ENCODE data around the gene RPP40. TPM values are rescaled to one million over a fixed set of nuclear protein-coding genes. Genes with fewer than 3 reads are reported as not detected.

RPP40 gene
- total RNA-seq, 1 donor from 2014 or later: 23.2 TPM

DNA sequence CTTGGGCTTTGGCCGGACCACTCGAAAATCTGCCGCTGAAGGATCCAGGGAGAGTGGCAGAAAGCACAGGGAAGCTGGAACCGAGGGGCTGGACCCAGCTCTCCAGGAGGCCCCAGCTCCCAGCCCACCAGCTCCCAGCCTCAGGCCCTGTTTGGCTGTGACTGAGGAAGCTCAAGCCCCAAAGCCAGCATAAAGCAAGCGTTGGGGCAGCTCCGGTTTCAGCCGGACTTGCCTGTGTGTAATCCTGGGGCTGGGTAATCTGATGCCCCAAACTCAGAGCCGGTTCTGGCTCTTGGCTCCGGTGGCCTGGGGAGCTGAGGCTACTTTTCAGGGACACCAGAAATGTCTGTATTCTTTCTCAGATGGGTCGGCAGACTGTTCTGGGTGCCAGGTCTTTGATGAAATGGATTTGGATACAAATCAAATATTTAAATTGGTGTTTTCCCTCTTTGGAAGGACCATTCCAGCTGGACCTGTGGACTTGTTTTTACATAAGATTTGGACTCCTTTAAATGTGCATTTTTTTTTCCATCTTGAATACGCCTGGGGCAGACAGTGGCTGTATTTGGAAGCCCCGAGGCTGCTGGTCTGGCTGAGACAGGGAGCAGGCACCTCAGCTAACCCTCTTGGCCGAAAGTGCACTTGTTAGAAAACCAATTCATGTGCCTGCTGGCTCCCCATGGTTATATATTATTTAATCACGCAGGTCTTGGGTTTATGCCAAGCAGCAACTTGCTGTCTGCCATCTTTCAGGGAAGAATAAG, 29.7 kb downstream of the RPP40 start:
- peaks cover 10% of the 10 kb centered on the region for H3F3A ChIP-seq (ENCODE audit: low read depth)
- H3K4me3 Mint-ChIP-seq: no peak overlapping the region
- peaks cover 2% of the 10 kb centered on the region for H3K36me3 Mint-ChIP-seq
- peak; percentile 80 for DNase-seq (ENCODE audit: low spot score)
- peak overlapping the region; percentile 65 for H2AFZ ChIP-seq (replicated peaks)
- peaks cover 17% of the 10 kb centered on the region for H3K4me1 ChIP-seq
- no peaks in the 10 kb centered on the region for H3K9me3 ChIP-seq (ENCODE audit: low read depth)
- no peak overlapping the region for H3K9ac ChIP-seq
- no peaks in the 10 kb centered on the region for H3K27me3 ChIP-seq
- H4K20me1 ChIP-seq (ENCODE audit: low read depth): no peaks in the 10 kb centered on the region
- peaks cover 45% of the 10 kb centered on the region for H3K9me3 Mint-ChIP-seq
- H3K4me2 ChIP-seq: peak overlapping the region; percentile 68
- H3K36me3 ChIP-seq: no peaks in the 10 kb centered on the region
- H3K27ac ChIP-seq: no peak overlapping the region
- peaks cover 31% of the 10 kb centered on the region for H3K4me1 Mint-ChIP-seq
- peaks cover 20% of the 10 kb centered on the region for H3K27me3 Mint-ChIP-seq (ENCODE audit: insufficient read depth, low read depth)
- peak overlapping the region; percentile 57 for H3K27ac Mint-ChIP-seq
- no peaks in the 10 kb centered on the region for H3K79me2 ChIP-seq (ENCODE audit: low read depth)
- no peak for TF ChIP-seq EZH2phosphoT487 (IDR thresholded peaks at IDR 0.05)
- TF ChIP-seq, protein P1, sequence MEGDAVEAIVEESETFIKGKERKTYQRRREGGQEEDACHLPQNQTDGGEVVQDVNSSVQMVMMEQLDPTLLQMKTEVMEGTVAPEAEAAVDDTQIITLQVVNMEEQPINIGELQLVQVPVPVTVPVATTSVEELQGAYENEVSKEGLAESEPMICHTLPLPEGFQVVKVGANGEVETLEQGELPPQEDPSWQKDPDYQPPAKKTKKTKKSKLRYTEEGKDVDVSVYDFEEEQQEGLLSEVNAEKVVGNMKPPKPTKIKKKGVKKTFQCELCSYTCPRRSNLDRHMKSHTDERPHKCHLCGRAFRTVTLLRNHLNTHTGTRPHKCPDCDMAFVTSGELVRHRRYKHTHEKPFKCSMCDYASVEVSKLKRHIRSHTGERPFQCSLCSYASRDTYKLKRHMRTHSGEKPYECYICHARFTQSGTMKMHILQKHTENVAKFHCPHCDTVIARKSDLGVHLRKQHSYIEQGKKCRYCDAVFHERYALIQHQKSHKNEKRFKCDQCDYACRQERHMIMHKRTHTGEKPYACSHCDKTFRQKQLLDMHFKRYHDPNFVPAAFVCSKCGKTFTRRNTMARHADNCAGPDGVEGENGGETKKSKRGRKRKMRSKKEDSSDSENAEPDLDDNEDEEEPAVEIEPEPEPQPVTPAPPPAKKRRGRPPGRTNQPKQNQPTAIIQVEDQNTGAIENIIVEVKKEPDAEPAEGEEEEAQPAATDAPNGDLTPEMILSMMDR (IDR thresholded peaks at IDR 0.05): no peak
- TF ChIP-seq EZH2 (IDR thresholded peaks at IDR 0.05): no peak
- no peak overlapping the region for H3K4me3 ChIP-seq

DNA sequence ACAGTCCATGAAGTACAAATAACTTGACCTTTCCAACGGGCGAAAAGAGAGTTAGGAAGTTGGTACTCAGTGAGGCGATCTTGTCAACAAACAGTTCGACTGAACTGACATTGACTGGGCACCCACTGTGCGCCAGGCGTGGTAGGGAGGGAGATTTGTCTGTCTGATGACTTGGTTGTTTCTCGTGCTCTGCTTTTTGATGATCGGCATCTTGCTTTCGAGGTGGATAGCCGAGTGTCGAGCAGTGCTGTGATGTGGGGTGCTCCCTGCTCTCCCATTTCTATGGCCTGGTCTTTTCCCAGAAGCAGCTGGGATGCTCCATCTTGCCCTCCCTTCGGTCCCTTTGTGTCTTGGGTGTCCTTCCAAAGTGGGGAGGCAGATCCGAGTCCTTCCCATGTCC, 30.4 kb downstream of the RPP40 start:
- H3K36me3 Mint-ChIP-seq: peaks cover 2% of the 10 kb centered on the region
- H3K4me3 Mint-ChIP-seq: no peak overlapping the region
- no peak overlapping the region for H3K27ac ChIP-seq
- H3K27me3 Mint-ChIP-seq (ENCODE audit: insufficient read depth, low read depth): peaks cover 20% of the 10 kb centered on the region
- no peaks in the 10 kb centered on the region for H4K20me1 ChIP-seq (ENCODE audit: low read depth)
- no peak overlapping the region for H3K27ac Mint-ChIP-seq
- peaks cover 42% of the 10 kb centered on the region for H3K9me3 Mint-ChIP-seq
- H3K79me2 ChIP-seq (ENCODE audit: low read depth): no peaks in the 10 kb centered on the region
- peaks cover 36% of the 10 kb centered on the region for H3K4me1 Mint-ChIP-seq
- H3K36me3 ChIP-seq: no peaks in the 10 kb centered on the region
- H3K4me1 ChIP-seq: peaks cover 17% of the 10 kb centered on the region
- no peaks in the 10 kb centered on the region for H3K27me3 ChIP-seq
- peak overlapping the region; percentile 68 for H3K4me2 ChIP-seq
- no peak overlapping the region for H3K9ac ChIP-seq
- no peaks in the 10 kb centered on the region for H3K9me3 ChIP-seq (ENCODE audit: low read depth)
- peaks cover 10% of the 10 kb centered on the region for H3F3A ChIP-seq (ENCODE audit: low read depth)
- H2AFZ ChIP-seq (replicated peaks): peak overlapping the region; percentile 65
- no peak overlapping the region for H3K4me3 ChIP-seq
- no peak for DNase-seq (ENCODE audit: low spot score)
- TF ChIP-seq EZH2 (IDR thresholded peaks at IDR 0.05) (no peak), EZH2phosphoT487 (IDR thresholded peaks at IDR 0.05) (no peak)
- TF ChIP-seq, protein P1 (IDR thresholded peaks at IDR 0.05): no peak

DNA sequence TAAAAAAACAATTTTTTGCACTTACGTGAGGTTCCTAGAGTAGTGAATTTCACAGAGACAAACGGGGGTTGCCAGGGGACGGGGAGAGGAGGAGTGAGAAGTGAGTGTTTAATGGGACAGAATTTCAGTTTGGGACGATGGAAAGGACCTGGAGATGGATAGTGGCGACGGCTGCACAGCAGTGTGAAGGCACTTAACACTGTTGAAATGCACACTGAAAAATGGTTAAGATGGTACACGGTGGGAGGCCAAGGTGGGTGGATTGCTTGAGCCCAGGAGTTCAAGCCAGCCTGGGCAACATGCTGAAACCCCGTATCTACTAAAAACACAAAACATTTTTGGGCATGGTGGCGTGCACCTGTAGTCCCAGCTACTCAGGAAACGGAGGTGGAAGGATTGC, 31.4 kb downstream of the RPP40 start:
- Histone ChIP-seq H3K36me3 (no peaks in the 10 kb centered on the region), H3K9ac (no peak overlapping the region), H3K79me2 (ENCODE audit: low read depth) (no peaks in the 10 kb centered on the region), H4K20me1 (ENCODE audit: low read depth) (no peaks in the 10 kb centered on the region), H3K27me3 (no peaks in the 10 kb centered on the region), H2AFZ (replicated peaks) (no peak overlapping the region), H3K9me3 (ENCODE audit: low read depth) (no peaks in the 10 kb centered on the region), H3K4me3 (no peak overlapping the region), H3F3A (ENCODE audit: low read depth) (peaks cover 10% of the 10 kb centered on the region), H3K4me2 (no peak overlapping the region), H3K27ac (no peak overlapping the region), H3K4me1 (peaks cover 17% of the 10 kb centered on the region)
- Mint-ChIP-seq H3K4me1 (peaks cover 36% of the 10 kb centered on the region), H3K9me3 (peaks cover 36% of the 10 kb centered on the region), H3K36me3 (peaks cover 2% of the 10 kb centered on the region), H3K27me3 (ENCODE audit: insufficient read depth, low read depth) (peaks cover 20% of the 10 kb centered on the region), H3K27ac (peak overlapping the region; percentile 1), H3K4me3 (no peak overlapping the region)
- TF ChIP-seq EZH2 (IDR thresholded peaks at IDR 0.05) (no peak), EZH2phosphoT487 (IDR thresholded peaks at IDR 0.05) (no peak)
- TF ChIP-seq, protein P1 (IDR thresholded peaks at IDR 0.05): no peak
- DNase-seq (ENCODE audit: low spot score): no peak

Data from neural progenitor cell (in vitro differentiated cells).